Endothelial cell of umbilical vein (primary cell): ENCODE measurements around the gene COL26A1. TPM values are rescaled to one million over a fixed set of nuclear protein-coding genes. Genes with fewer than 3 reads are reported as not detected.

Source experiments
- BruUV-seq: library from RNA; stranded (reverse); fragments of 400-500 nt; replicated peaks from 2 replicates; lab custom pipeline; 2021; lab: Mats Ljungman, UMichigan
- CTCF ChIA-PET: fragments of 300-600, 350-600 bp; sonication (Branson Sonifier 250); formaldehyde crosslinking; loops from one replicate; lab custom pipeline; 2021; ENCODE audit warnings: antibody characterized with exemption, inconsistent platforms; lab: Charles Lee
- POLR2A ChIA-PET: fragments of 300-600, 350-600 bp; sonication (Branson Sonifier 250); formaldehyde crosslinking; loops from one replicate; lab custom pipeline; 2021; ENCODE audit warnings: antibody characterized with exemption, inconsistent platforms; lab: Charles Lee
- DNase-seq: peaks from one replicate; pipeline ENCODE4 v3.0.0-alpha.2; 2011; ENCODE audit warnings: low read depth, low spot score
- FAIRE-seq: peaks from 2 replicates; lab custom pipeline; 2011; peaks lifted over from hg19 to GRCh38; lab: Jason Lieb, UNC
- H2AFZ ChIP-seq: 2 replicates; pipeline ENCODE4 v1.6.0; 2012; ENCODE audit warnings: low read depth, low read length, control low read depth, inconsistent platforms
- H3K27ac ChIP-seq: 2 replicates; pipeline ENCODE4 v1.5.1; 2011; ENCODE audit warnings: low read depth, mild to moderate bottlenecking, control low read depth, low read length, moderate library complexity; ENCODE audit not compliant: insufficient read depth
- H3K27me3 ChIP-seq, 2 experiments: 2 replicates each; pipeline versions ENCODE4 v1.6.0 to v1.6.1; 2011; ENCODE audit warnings: low read length in 2 of 2, mixed read lengths in 1 of 2; ENCODE audit not compliant: control insufficient read depth in 2 of 2, insufficient read depth in 2 of 2
- H3K36me3 ChIP-seq, 2 experiments: 2 replicates in 1 of 2; 3 replicates in 1 of 2; pipeline ENCODE4 v1.5.1; 2011; ENCODE audit warnings: low read length in 2 of 2, mild to moderate bottlenecking in 1 of 2, moderate library complexity in 1 of 2; ENCODE audit not compliant: control insufficient read depth in 2 of 2, insufficient read depth in 2 of 2; ENCODE audit errors: extremely low read depth in 1 of 2
- H3K4me1 ChIP-seq: 3 replicates; pipeline ENCODE4 v1.5.1; 2011; ENCODE audit warnings: mild to moderate bottlenecking, low read length; ENCODE audit not compliant: control insufficient read depth, insufficient read depth; ENCODE audit errors: extremely low read depth
- H3K4me2 ChIP-seq: 2 replicates; pipeline ENCODE4 v1.6.1; 2011; ENCODE audit warnings: low read length, control low read depth, mixed read lengths; ENCODE audit not compliant: insufficient read depth
- H3K4me3 ChIP-seq, 3 experiments: fragments of 200-600 bp in 1 of 3; sonication (generic), shearing (Covaris generic) in 1 of 3; replicated peaks in 1 of 3; 2 replicates each; pipeline ENCODE4 v1.5.1; 2011 to 2016; ENCODE audit warnings: control low read depth in 3 of 3, low read length in 3 of 3, mild to moderate bottlenecking in 2 of 3, inconsistent platforms in 1 of 3, low read depth in 1 of 3, moderate library complexity in 1 of 3; ENCODE audit not compliant: insufficient read depth in 1 of 3
- H3K79me2 ChIP-seq: 2 replicates; pipeline ENCODE4 v1.6.0; 2012; ENCODE audit warnings: low read length, inconsistent platforms; ENCODE audit not compliant: control insufficient read depth, insufficient read depth
- H3K9ac ChIP-seq: replicated peaks from 2 replicates; pipeline ENCODE3; 2011; ENCODE audit warnings: low read length, control low read depth; ENCODE audit not compliant: insufficient read depth; ENCODE audit errors: extremely low read depth
- H3K9me1 ChIP-seq: replicated peaks from 3 replicates; pipeline ENCODE4 v1.6.0; 2011; ENCODE audit warnings: mild to moderate bottlenecking, low read length; ENCODE audit not compliant: control insufficient read depth, insufficient read depth; ENCODE audit errors: extremely low read depth
- H3K9me3 ChIP-seq: replicated peaks from 2 replicates; pipeline ENCODE4 v1.5.1; 2012; ENCODE audit warnings: low read length, inconsistent platforms; ENCODE audit not compliant: control insufficient read depth, insufficient read depth
- H4K20me1 ChIP-seq: replicated peaks from 2 replicates; pipeline ENCODE3; 2011; ENCODE audit warnings: mild to moderate bottlenecking, low read length; ENCODE audit not compliant: control insufficient read depth, insufficient read depth; ENCODE audit errors: extremely low read depth
- CTCF ChIP-seq, 2 donors: IDR thresholded peaks; 1 replicate in 1 of 2; 2 replicates in 1 of 2; pipeline ENCODE4 v1.5.1; 2011; ENCODE audit warnings: low read length in 2 of 2, mild to moderate bottlenecking in 2 of 2, moderate library complexity in 2 of 2, control low read depth in 1 of 2, inconsistent platforms in 1 of 2, low read depth in 1 of 2; ENCODE audit not compliant: insufficient read depth in 1 of 2; ENCODE audit errors: extremely low read depth in 1 of 2
- EZH2 ChIP-seq: IDR thresholded peaks from 2 replicates; pipeline ENCODE4 v1.6.1; 2012; ENCODE audit warnings: borderline replicate concordance, low read depth, mild to moderate bottlenecking, moderate library complexity, low read length, inconsistent platforms; ENCODE audit not compliant: severe bottlenecking
- GATA2 ChIP-seq: IDR thresholded peaks from 2 replicates; pipeline ENCODE4 v1.7.0; 2011; ENCODE audit warnings: low read depth, mild to moderate bottlenecking, moderate library complexity, mixed read lengths, low read length; ENCODE audit not compliant: insufficient read length, insufficient read depth
- JUN ChIP-seq: IDR thresholded peaks from 2 replicates; pipeline ENCODE4 v1.6.1; 2011; ENCODE audit warnings: borderline replicate concordance, low read depth; ENCODE audit not compliant: insufficient read length, insufficient read depth
- MYC ChIP-seq: IDR thresholded peaks from one replicate; pipeline ENCODE4 v1.6.1; 2011; ENCODE audit warnings: mild to moderate bottlenecking, low read depth, low read length
- POLR2A ChIP-seq: IDR thresholded peaks from 2 replicates; pipeline ENCODE4 v1.6.1; 2012; ENCODE audit warnings: low read depth, mild to moderate bottlenecking, control low read depth, low read length
- POLR2AphosphoS5 ChIP-seq: IDR thresholded peaks from 2 replicates; pipeline ENCODE4 v1.6.1; 2012; ENCODE audit warnings: low read depth, mild to moderate bottlenecking, control low read depth, low read length, moderate library complexity; ENCODE audit not compliant: insufficient read depth
- dilution Hi-C: fragments of 300-500 bp; cut with MboI; formaldehyde crosslinking; loops from one replicate; pipeline ENCODE4 v1.15.0; 2019; ENCODE audit warnings: low sequenced_read_pairs; ENCODE audit not compliant: extremely low pct_ligation_motif_present
- intact Hi-C: fragments of 100-400 bp; cut with micrococcal nuclease; formaldehyde crosslinking; loops from one replicate; pipeline ENCODE4 v1.10.0; 2022
- polyA plus RNA-seq, 4 experiments: library from polyadenylated mRNA; depleted of rRNA in 3 of 4; stranded (reverse) in 3 of 4; unstranded in 1 of 4; fragments of >200 nt; gene quantifications; 2 replicates each; pipeline versions ENCODE4 v1.2.1 to v1.2.3, GENCODE V29; 2011 to 2012; ENCODE audit warnings: missing spikeins in 1 of 4
- total RNA-seq: library from RNA; stranded (reverse); gene quantifications from 2 replicates; pipeline ENCODE4 v1.2.3, GENCODE V29; 2021

Gene COL26A1
- total and polyA plus RNA-seq, 2 donors (not counting 3 experiments of a cell fraction or from before 2014, with no cell fraction given), result not detected

DNA sequence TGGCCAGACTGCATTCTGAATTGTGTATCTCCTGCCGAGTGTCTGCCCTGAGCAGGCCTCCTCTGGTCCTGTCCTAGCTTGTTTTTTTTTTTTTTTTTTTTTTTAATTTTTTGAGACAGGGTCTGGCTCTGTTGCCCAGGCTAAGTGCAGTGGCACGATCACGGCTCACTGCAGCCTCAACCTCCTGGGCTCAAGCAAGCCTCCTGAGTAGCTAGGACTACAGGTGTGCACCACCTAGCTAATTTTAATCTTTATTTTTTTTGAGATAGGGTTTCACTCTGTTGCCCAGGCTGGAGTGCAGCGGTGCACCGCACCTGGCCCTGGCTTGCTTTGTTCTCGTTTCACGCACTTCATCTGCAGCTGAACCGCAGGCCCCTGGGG lies 23.5 kb downstream of the COL26A1 start:
- H3K9me1 ChIP-seq, result no peaks in the 10 kb centered on the region
- no peak overlapping the region for H3K4me2 ChIP-seq
- TF ChIP-seq GATA2, result no peak
- TF ChIP-seq JUN, result no peak
- TF ChIP-seq EZH2, result no peak
- DNase-seq, result no peak
- ChIA-PET CTCF (interaction anchor here (0.6 to 2.1 kb wide), 4 partner anchors 8 to 218 kb away, joined by 3 to 6 read pairs (median 4); no protein-coding TSS in a partner anchor), POLR2A (no interaction called here)
- H3K79me2 ChIP-seq, result no peaks in the 10 kb centered on the region
- H3K9me3 ChIP-seq, result no peaks in the 10 kb centered on the region
- no peak overlapping the region for H2AFZ ChIP-seq
- no peaks in the 10 kb centered on the region for H3K36me3 ChIP-seq
- H3K4me3 ChIP-seq, result no peak overlapping the region
- no peak overlapping the region for H3K9ac ChIP-seq
- no peak overlapping the region for H3K27ac ChIP-seq
- no peaks in the 10 kb centered on the region for H4K20me1 ChIP-seq
- dilution Hi-C loops (no loop called here), intact Hi-C loops (no loop called here)
- no TSS peak for BruUV-seq
- FAIRE-seq, result no peak
- peaks cover 0 to 3% of the 10 kb centered on the region in 2 experiments for H3K27me3 ChIP-seq
- no peaks in the 10 kb centered on the region for H3K4me1 ChIP-seq

- intact Hi-C loops (no loop called here), dilution Hi-C loops (no loop called here)
- Histone ChIP-seq H3K36me3 (no peaks in the 10 kb centered on the region), H3K4me1 (no peaks in the 10 kb centered on the region), H3K9ac (no peak overlapping the region), H3K27ac (no peak overlapping the region), H3K9me3 (no peaks in the 10 kb centered on the region), H2AFZ (no peak overlapping the region), H3K27me3 (peaks cover 0 to 2% of the 10 kb centered on the region in 2 experiments), H3K9me1 (no peaks in the 10 kb centered on the region), H4K20me1 (no peaks in the 10 kb centered on the region), H3K4me3 (no peak overlapping the region), H3K4me2 (no peak overlapping the region), H3K79me2 (no peaks in the 10 kb centered on the region)
- no peak for TF ChIP-seq POLR2AphosphoS5
- TF ChIP-seq POLR2A, result no peak
- no peak for TF ChIP-seq MYC
- no peak for TF ChIP-seq CTCF (IDR thresholded peaks at IDR 0.05; ENCODE audit: extremely low read depth in 1 of 2, insufficient read depth in 1 of 2, low read depth in 1 of 2, low read length in 2 of 2)
- FAIRE-seq (no peak), DNase-seq (no peak)
- ChIA-PET POLR2A (no interaction called here), CTCF (interaction anchor here (0.8 to 2.1 kb wide), 5 partner anchors 9 to 45 kb away, joined by 3 to 6 read pairs (median 3); no protein-coding TSS in a partner anchor)
- BruUV-seq, result no TSS peak
Observed at GRCh38 chr7:101386558-101387231, 24.0 kb downstream of the COL26A1 start.
